NT2/D1 (cell line): ENCODE data around the gene STK38.
"Not testable (repeated sequence)": the region's sequence is repeated elsewhere in the genome, so short reads cannot be mapped to it uniquely, and the experiment has no call there.

Experiments used
- DNase-seq: peaks from one replicate; pipeline ENCODE4 v3.0.0-alpha.2; 2011; ENCODE audit warnings: low read depth, low spot score
- H3K27me3 ChIP-seq: 2 replicates; pipeline ENCODE4 v1.6.0; 2011; ENCODE audit warnings: mild to moderate bottlenecking; ENCODE audit not compliant: insufficient read length, insufficient read depth
- H3K36me3 ChIP-seq: 2 replicates; pipeline ENCODE4 v1.6.1; 2011; ENCODE audit warnings: mild to moderate bottlenecking, low read length, mixed read lengths; ENCODE audit not compliant: insufficient read depth, insufficient read length
- H3K4me1 ChIP-seq: 2 replicates; pipeline ENCODE4 v1.5.1; 2011; ENCODE audit not compliant: insufficient read depth, insufficient read length
- H3K4me3 ChIP-seq: 2 replicates; pipeline ENCODE4 v1.5.1; 2011; ENCODE audit warnings: low read depth; ENCODE audit not compliant: insufficient read length
- H3K9ac ChIP-seq: 2 replicates; pipeline ENCODE4 v1.6.0; 2011; ENCODE audit warnings: low read depth; ENCODE audit not compliant: insufficient read length
- H3K9me3 ChIP-seq: 2 replicates; pipeline ENCODE4 v1.5.1; 2011; ENCODE audit warnings: mild to moderate bottlenecking, low read length; ENCODE audit not compliant: insufficient read depth
- SUZ12 ChIP-seq: IDR thresholded peaks from 2 replicates; pipeline ENCODE4 v1.6.1; 2011; ENCODE audit not compliant: insufficient read length, insufficient read depth; ENCODE audit errors: extremely low read depth
- YY1 ChIP-seq: IDR thresholded peaks from 2 replicates; pipeline ENCODE4 v1.6.1; 2011; ENCODE audit not compliant: insufficient read length, insufficient read depth
- ZNF274 ChIP-seq: IDR thresholded peaks from 2 replicates; pipeline ENCODE4 v1.6.1; 2011; ENCODE audit warnings: mild to moderate bottlenecking, low read depth, low read length

STK38 gene

DNA sequence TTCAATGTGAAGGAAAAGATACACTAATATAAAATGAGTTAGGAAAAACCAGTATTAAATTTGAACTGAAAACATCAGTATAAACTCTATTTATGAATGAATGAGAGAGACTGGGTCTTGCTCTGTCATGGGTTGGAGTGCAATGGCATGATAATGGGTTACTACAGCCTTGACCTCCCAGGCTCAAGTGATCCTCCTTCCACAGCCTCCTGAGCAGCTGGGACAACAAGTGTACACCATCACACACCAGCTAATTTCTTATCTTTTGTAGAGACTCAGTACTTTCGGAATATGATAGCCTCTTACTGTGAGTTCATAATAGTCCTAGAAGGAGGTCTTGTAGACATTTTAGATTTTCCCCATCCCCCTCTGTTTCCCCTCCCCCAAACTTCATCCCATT is 83.0 kb downstream of the STK38 start:
- Histone ChIP-seq H3K9ac (no peak overlapping the region), H3K4me3 (no peak overlapping the region), H3K36me3 (no peaks in the 10 kb centered on the region), H3K9me3 (no peaks in the 10 kb centered on the region), H3K4me1 (no peaks in the 10 kb centered on the region), H3K27me3 (no peaks in the 10 kb centered on the region)
- no peak for DNase-seq
- TF ChIP-seq SUZ12 (no peak), ZNF274 (no peak)

DNA sequence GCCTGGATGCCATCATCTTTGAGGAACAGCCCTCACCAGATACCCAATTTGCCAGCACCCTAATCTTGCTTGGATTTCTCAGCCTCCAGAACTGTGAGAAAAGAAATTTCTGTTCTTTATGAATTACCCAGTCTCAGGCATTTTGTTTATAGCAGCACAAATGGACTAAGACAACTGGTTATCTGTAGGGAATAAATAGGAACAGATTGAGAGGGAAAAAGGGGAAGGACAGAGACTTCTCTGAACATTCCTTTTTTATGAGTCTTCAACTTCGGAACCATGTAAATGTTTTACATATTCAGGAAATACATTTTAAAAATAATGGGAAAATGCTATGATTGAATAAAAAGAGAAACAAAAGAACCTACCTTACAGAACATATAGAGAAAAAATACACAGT is 83.6 kb downstream of the STK38 start:
- H3K4me1 ChIP-seq = no peaks in the 10 kb centered on the region
- H3K4me3 ChIP-seq = no peak overlapping the region
- no peaks in the 10 kb centered on the region for H3K27me3 ChIP-seq
- no peak overlapping the region for H3K9ac ChIP-seq
- TF ChIP-seq ZNF274 = no peak
- TF ChIP-seq YY1 = no peak
- no peak for TF ChIP-seq SUZ12
- no peak for DNase-seq
- H3K9me3 ChIP-seq = no peaks in the 10 kb centered on the region
- no peaks in the 10 kb centered on the region for H3K36me3 ChIP-seq

DNA sequence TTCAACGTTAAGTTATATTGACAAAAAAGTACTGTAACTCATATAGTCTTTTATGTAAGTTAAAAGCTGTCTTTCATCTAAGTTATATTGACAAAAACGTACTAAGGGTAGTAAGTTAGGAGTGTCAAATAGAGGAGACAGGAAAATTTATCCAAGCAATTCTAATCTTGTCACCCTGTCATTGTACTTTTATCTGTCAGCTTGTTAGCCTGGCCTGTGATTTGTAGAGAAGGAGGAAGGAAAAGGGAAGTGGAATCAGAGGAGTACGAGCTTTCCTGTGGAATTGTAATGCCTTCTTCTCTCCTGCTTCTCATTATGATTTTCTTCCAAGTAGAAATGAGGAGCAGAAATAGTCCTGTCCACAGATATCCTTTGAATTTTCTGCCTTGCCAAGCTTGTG is 85.6 kb downstream of the STK38 start:
- no peak for TF ChIP-seq ZNF274
- TF ChIP-seq YY1 = no peak
- no peak for TF ChIP-seq SUZ12
- H3K27me3 ChIP-seq = no peaks in the 10 kb centered on the region
- no peak for DNase-seq
- H3K36me3 ChIP-seq = no peaks in the 10 kb centered on the region
- no peaks in the 10 kb centered on the region for H3K4me1 ChIP-seq
- no peaks in the 10 kb centered on the region for H3K9me3 ChIP-seq
- H3K4me3 ChIP-seq = no peak overlapping the region
- H3K9ac ChIP-seq = no peak overlapping the region

DNA sequence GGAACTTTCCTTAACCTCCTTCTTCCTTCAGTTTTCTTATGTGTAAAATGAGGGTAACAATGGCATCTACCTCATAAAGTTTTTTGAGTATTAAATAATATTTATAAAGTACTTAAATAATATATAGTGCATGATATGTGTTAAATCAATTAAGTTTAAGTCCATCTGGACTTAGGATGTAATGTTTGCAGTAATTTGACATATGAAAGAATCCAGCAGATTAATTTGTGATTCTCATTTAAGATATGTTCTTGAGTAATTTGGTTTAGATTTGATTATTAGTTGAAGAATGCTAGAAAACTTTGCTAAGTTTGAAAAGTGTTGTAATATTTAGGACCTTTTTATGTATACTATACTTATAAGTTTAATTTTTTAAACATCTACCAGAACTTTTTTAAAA is 86.4 kb downstream of the STK38 start:
- no peaks in the 10 kb centered on the region for H3K27me3 ChIP-seq
- H3K9me3 ChIP-seq = no peaks in the 10 kb centered on the region
- no peak overlapping the region for H3K4me3 ChIP-seq
- no peak for DNase-seq
- no peaks in the 10 kb centered on the region for H3K36me3 ChIP-seq
- H3K4me1 ChIP-seq = no peaks in the 10 kb centered on the region
- no peak for TF ChIP-seq ZNF274
- no peak for TF ChIP-seq SUZ12
- no peak for TF ChIP-seq YY1
- H3K9ac ChIP-seq = no peak overlapping the region

DNA sequence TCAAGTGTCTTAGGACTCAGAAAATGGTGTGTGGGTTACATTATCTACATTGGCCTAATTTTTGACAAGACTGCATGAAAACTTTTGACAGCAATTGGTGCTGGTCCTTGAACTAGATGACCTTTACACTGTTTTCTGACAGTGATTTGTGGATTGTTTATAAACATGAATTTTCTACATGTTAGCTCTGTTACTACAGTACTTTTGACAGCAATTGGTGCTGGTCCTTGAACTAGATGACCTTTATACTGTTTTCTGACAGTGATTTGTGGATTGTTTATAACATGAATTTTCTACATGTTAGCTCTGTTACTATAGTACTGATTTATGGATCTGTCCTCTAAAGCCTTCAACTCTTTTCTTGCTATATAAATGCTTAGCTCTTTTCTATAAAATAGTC is 87.8 kb downstream of the STK38 start:
- no peak for DNase-seq
- H3K27me3 ChIP-seq = no peaks in the 10 kb centered on the region
- H3K9ac ChIP-seq = no peak overlapping the region
- H3K9me3 ChIP-seq = no peaks in the 10 kb centered on the region
- H3K4me3 ChIP-seq = no peak overlapping the region
- H3K4me1 ChIP-seq = no peaks in the 10 kb centered on the region
- H3K36me3 ChIP-seq = peaks cover 4% of the 10 kb centered on the region
- TF ChIP-seq YY1 = no peak

DNA sequence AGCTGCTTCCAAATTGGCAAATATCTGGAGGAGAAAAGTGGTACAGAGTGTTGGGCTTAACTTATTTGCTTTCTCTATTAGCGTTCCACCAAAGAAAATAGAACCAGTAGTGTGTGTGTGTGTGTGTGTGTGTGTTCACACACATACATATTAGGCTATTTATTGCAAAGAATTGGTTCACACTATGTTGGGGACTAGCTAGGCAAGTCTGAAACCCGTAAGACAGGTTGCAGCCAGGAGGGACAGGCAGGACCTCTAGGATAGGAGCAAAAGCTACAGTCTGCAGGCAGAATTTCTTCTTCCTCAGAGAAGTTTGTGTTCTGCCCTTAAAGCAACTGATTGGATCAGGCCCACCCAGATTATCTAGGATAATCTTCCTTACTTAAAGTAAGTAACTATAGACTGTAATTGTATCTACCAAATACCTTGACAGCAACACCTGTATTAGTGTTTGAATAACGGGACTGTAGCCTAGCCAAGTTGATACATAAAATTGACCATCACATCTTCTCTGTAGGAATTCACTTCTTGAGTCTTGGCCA is 91.7 kb downstream of the STK38 start:
- Histone ChIP-seq H3K9ac (no peak overlapping the region), H3K36me3 (peaks cover 17% of the 10 kb centered on the region), H3K4me3 (no peak overlapping the region), H3K27me3 (no peaks in the 10 kb centered on the region), H3K4me1 (no peaks in the 10 kb centered on the region), H3K9me3 (no peaks in the 10 kb centered on the region)
- TF ChIP-seq ZNF274 (no peak), YY1 (no peak), SUZ12 (no peak)
- no peak for DNase-seq

DNA sequence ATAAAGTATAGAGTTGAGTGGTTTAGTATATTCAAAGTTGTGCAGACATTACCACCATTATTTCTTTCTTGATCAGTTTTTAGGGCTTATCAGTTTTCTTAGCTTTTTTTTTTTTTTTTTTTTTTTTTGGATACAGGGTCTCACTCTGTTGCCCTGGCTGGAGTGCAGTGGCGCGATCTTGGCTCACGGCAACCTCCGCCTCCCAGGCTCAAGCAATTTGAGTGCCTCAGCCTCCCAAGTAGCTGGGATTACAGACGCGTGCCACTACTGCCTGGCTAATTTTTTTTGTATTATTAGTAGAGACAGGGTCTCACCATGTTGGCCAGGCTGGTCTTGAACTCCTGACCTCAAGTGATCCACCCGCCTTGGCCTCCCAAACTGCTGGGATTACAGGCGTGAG is 94.4 kb downstream of the STK38 start:
- peaks cover 10% of the 10 kb centered on the region; the same call in 1 of the 2 replicates for H3K9me3 ChIP-seq
- DNase-seq, H3K9ac ChIP-seq, H3K27me3 ChIP-seq, H3K4me3 ChIP-seq, H3K4me1 ChIP-seq: not testable (repeated sequence)
- H3K36me3 ChIP-seq = peaks cover 30% of the 10 kb centered on the region

DNA sequence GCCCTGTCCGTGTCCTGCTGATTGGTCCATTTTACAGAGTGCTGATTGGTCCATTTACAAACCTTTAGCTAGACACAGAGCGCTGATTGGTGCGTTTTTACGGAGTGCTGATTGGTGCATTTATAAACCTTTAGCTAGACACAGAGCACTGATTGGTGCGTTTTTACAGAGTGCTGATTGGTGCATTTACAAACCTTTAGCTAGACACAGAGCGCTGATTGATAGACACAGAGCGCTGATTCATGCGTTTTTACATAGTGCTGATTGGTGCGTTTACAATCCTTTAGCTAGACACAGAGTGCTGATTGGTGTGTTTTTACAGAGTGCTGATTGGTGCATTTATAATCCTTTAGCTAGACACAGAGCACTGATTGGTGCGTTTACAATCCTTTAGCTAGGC is 98.1 kb downstream of the STK38 start:
- H3K4me3 ChIP-seq = not testable (repeated sequence)
- peaks cover 38% of the 10 kb centered on the region for H3K36me3 ChIP-seq

More for the DNA sequence above, 98.1 kb downstream of the STK38 start:
- not testable (repeated sequence) for DNase-seq, H3K4me1 ChIP-seq, H3K27me3 ChIP-seq, H3K9ac ChIP-seq
- H3K9me3 ChIP-seq = peaks cover 10% of the 10 kb centered on the region; the same call in 1 of the 2 replicates
